VCaP (cell line): ENCODE measurements around the gene WDR33.

Experiments used
- H3K27ac ChIP-seq: fragments of 450-650 bp; 2 replicates; pipeline ENCODE4 v1.5.1; 2017
- TF ChIP-seq, protein P1 (sequence below): fragments of 450-650 bp; conservative IDR thresholded peaks from 2 replicates; pipeline ENCODE4 v1.5.1; 2017; ENCODE audit warnings: mild to moderate bottlenecking, moderate library complexity

WDR33 gene

DNA sequence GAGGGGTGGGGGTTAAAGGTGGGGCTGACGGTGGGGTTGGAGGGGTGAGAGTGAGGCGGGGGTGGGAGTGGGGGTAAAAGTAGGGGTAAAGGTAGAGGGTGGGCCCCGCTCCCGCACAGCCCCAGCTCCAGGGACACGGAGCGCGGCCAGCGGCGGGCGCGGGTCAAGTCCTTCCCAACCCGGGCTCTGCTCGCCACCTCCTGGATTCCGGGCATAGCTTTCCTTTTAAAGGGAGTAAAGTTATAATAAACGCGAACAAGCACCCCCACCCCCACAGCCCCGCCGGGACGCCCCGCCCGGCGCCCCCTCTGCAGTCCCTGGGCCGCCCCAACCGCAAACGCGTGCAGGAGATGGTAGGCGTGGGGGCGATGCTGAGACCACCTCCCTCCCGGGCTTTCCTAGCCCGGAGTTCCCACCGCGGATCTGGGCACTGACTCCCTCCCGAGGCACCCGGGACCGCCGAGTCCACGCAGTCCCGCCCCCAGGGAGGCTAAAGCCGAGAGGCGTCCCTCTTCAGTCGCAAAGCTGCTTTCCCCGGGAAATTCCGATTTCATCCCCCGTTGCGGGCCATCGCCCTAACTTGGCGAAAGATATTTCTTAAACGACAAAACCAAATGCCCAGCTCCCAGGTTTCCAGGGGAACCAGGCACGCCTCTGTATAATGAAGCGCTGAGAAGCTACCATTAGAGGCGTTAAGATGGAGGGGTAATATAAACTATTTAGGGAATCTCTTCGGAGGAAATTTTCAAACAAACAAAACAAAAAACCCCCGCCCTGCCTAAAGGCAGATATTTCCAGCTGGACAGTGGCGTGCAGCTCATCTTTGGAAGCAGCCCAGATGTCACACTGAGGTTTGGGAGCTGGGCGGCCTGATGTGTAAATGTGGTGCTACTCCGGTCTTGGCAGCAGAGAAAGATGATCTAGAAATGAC lies 135.4 kb downstream of the WDR33 start, which contains the start of gene LIMS2:
Gene LIMS2, minus strand, starts transcription at position 200 of the 931 bp plus-strand sequence. CDS start 506 bp downstream, outside the sequence.
- TF ChIP-seq, protein P1, sequence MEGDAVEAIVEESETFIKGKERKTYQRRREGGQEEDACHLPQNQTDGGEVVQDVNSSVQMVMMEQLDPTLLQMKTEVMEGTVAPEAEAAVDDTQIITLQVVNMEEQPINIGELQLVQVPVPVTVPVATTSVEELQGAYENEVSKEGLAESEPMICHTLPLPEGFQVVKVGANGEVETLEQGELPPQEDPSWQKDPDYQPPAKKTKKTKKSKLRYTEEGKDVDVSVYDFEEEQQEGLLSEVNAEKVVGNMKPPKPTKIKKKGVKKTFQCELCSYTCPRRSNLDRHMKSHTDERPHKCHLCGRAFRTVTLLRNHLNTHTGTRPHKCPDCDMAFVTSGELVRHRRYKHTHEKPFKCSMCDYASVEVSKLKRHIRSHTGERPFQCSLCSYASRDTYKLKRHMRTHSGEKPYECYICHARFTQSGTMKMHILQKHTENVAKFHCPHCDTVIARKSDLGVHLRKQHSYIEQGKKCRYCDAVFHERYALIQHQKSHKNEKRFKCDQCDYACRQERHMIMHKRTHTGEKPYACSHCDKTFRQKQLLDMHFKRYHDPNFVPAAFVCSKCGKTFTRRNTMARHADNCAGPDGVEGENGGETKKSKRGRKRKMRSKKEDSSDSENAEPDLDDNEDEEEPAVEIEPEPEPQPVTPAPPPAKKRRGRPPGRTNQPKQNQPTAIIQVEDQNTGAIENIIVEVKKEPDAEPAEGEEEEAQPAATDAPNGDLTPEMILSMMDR, result peak; percentile 41
- no peak within 1 kb of the TSS for H3K27ac ChIP-seq

DNA sequence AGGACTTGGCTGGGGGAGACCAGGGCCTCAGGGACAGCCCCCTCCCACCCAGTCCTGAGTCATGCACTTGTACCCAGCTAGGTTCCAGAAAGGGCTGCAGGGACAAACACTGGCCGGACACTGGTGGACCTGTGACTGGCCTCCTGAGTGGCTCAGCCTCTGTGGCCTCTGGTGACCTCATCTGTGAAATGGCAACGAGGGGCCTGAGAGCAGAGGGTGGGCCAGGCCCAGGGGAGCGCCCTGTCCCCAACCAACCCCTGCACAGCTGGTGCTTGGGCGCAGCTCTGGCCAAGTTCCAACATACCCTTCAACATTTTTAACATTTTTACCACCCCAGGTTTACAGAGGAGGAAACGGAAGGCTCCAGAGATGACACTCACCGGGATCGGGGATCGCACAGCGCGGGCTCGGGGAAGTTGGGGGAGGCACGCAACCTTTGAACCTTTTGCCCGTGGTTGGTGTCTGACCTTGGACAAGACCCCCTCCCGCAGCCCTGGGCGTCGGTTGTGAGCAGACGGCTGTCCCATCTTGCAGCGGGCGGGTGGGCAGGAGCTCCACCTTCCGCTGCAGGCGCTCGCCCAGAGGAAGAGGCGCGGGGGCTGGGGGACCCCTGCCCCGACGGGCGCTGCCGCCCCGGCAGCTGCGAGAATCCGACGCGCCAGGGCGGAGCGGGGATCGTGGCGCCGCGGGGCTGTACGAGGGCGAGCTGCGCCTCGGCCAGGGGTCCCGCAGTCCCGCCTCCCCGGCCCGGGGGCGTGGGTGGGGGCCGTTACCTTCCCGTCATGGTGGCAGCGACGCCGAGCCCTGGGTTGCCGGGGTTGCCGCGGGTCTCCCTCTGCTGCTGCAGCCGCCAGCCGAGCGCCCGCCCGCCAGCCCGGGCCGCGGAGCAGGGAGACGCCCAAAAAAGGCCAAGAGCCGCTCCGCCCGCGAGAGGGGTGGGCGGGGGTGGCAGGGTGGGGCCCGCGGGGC lies 136.4 kb downstream of the WDR33 start:
- H3K27ac ChIP-seq, result no peak overlapping the region
- TF ChIP-seq, protein P1, result no peak

DNA sequence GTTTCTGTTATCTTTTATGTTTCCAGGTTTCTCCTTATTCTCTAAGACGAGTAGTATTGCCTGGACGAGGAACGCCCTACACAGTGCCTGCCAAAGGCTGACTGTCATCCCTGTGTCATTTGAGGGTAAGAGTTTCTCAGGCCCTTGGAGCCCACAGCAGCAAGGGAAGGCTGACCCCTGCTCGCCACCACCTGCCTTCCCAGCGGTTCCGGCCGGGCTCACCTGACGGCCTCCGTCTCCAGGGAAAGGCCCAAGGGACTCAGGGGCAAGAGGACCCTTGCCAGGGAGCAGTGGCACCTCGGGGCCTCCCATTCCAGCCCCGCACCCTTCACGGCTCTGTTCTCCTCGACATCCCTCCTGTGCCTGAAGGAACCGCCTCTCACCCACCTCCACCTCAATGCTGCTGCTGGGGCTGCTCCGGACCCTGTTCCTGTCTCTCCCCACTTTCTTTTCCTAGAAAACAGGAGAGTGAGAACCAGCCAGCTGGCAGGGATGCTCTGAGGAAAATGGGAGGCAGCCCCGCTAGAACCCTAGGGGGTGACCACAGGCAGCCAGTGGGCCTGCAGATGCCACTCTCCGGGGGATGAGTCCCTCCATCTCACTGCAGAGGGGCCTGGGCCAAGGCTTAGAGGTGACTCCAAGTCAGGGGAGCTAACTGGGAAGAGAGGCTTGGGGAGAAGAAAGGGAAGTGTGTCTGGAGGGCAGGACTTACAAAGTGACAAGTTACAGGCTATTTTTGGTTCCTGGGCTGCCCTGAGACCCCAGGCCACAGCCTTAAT lies 137.5 kb downstream of the WDR33 start:
- TF ChIP-seq, protein P1, result no peak
- H3K27ac ChIP-seq, result no peak overlapping the region

DNA sequence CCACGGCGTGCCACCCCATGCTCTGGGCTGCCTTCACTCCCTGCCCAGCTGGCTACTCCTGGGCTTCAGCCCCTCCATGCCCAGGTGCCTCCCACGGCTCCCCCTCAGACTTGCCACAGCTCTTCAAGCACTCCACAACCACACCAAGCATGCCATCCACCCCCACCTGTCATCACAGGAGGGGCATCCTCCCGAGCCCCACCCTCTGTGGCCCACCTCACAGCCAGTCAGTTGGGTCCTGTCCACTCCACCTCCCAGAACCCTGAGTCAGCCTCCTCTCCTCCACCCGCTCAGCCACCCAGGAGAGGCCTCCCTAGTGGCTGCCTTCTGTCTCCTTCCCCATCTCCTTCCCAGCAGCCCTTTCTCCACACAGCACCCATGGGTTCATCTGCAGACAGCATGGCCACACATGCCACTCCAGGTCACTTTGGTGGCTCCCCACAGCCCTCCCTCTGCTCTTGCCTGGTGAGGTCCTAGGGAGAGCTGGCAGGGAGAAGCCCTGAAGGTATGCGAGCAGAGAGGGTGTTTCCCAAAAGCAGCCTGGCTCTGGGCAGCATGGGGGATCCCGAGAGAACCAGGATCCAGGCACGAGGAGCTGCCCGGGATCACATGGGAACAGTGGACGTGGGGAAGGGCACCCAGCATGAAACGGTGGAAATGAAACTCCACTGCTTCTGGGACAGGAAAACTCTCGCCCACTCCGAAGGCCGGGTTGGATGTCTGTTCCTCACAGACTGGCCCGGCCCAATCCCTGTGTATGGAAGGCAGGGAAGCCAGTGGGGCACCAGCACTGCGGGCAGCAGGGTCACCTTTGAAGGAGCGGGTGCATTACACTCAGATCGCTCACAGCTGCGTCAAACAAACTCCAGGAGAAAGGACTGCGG lies 138.4 kb downstream of the WDR33 start:
- no peak overlapping the region for H3K27ac ChIP-seq
- TF ChIP-seq, protein P1, result no peak

DNA sequence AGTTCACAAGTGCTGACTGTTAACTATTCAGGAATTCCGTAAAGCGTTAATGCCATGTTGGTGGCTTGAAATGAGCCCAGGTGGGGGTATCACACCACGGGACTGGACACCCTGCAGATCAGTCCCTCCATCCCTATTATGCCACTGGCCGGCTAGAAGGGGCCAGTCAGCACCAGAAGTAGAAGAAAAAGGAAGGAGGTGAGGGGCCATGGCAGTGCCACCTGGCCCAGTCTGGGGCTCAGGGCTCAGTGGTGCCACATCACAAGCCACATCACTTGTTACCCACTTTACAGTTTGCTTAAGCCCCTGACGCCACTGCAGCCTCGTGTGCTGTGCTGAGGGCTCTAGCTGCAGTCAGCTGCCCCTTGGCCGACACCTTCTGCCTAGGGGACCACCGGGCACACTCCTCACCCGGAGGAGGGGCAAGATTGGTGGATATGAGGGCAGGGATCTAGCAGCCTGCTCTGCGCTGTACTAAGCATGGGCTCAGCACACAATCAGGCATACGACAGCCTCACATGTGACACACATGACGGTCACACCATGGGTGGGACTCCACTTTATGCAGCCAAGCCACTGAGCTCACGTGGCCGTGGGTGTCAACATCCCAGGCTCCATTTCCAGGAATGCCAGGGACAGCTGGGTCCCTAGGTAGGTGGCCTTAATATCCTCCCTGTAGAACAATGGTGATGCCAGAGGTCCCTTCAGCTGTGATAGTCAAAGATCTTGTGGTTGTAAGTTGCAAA lies 139.2 kb downstream of the WDR33 start:
- H3K27ac ChIP-seq, result no peak overlapping the region
- TF ChIP-seq, protein P1, result no peak

DNA sequence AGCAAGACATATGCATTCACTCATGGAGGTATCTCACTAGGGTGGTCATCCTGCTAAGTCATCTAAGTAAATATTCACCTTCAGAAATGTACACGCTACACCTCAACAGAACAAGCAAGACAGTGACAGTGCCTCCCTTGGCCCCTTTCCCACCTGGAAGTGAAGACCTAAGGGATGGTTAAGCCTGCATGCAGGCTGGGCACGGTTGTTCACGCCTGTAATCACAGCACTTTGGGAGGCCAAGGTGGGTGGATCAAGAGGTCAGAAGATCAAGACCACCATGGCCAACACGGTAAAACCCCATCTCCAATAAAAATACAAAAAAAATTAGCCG lies 140.0 kb downstream of the WDR33 start:
- H3K27ac ChIP-seq, result no peak overlapping the region
- TF ChIP-seq, protein P1, result no peak
